Transverse colon (tissue), 4 donors: ENCODE results near the gene IKZF1. TPM values are rescaled to one million over a fixed set of nuclear protein-coding genes. Genes with fewer than 3 reads are reported as not detected.
A peak's percentile ranks its signal among the peaks of the same experiment; 100 is the strongest.

Source experiments
- DNase-seq: peaks from one replicate; pipeline ENCODE4 v3.0.0-alpha.2; 2019
- H3K27ac ChIP-seq, 4 donors: fragments of 200-600 bp; sonication (generic); 2 replicates each; pipeline ENCODE4 v1.5.1; 2016 to 2018; ENCODE audit warnings: inconsistent platforms in 4 of 4
- H3K27me3 ChIP-seq: fragments of 200-600 bp; sonication (generic); 2 replicates; pipeline ENCODE4 v1.5.1; 2017; ENCODE audit warnings: inconsistent platforms
- H3K36me3 ChIP-seq, 4 donors: fragments of 200-600 bp; sonication (generic); 2 replicates each; pipeline ENCODE4 v1.5.1; 2017 to 2019; ENCODE audit warnings: inconsistent platforms in 4 of 4
- H3K4me1 ChIP-seq, 4 donors: fragments of 200-600 bp; sonication (generic); 2 replicates each; pipeline ENCODE4 v1.5.1; 2017 to 2020; ENCODE audit warnings: inconsistent platforms in 4 of 4
- H3K4me3 ChIP-seq, 4 donors: fragments of 200-600 bp; sonication (generic); 1 replicate in 1 of 4; 2 replicates in 3 of 4; pipeline versions ENCODE4 v1.5.1 to v1.6.1; 2017 to 2019; ENCODE audit warnings: inconsistent platforms in 4 of 4
- H3K9me3 ChIP-seq, 2 donors: fragments of 200-600 bp; sonication (generic); 2 replicates each; pipeline ENCODE4 v1.5.1; 2017 to 2019; ENCODE audit warnings: inconsistent platforms in 2 of 2
- CTCF ChIP-seq, 5 experiments: fragments of 200-600 bp in 3 of 5; fragments of 450-650 bp in 2 of 5; sonication (generic) in 3 of 5; IDR thresholded peaks; 1 replicate in 2 of 5; 2 replicates in 3 of 5; pipeline ENCODE4 v1.5.1; 2016 to 2017; ENCODE audit warnings: antibody characterized with exemption in 5 of 5, inconsistent platforms in 3 of 5, mild to moderate bottlenecking in 2 of 5, moderate library complexity in 1 of 5
- EP300 ChIP-seq: sonication (generic); formaldehyde crosslinking; IDR thresholded peaks from one replicate; pipeline ENCODE4 v1.6.1; 2017; ENCODE audit warnings: antibody characterized with exemption, low read depth
- POLR2A ChIP-seq: fragments of 450-650 bp; IDR thresholded peaks from one replicate; pipeline ENCODE4 v1.6.1; 2016; ENCODE audit warnings: antibody characterized with exemption, mild to moderate bottlenecking, moderate library complexity
- POLR2AphosphoS5 ChIP-seq, 3 donors: sonication (generic); formaldehyde crosslinking; IDR thresholded peaks; one replicate each; pipeline ENCODE4 v1.6.1; 2016; ENCODE audit warnings: antibody characterized with exemption in 3 of 3
- WGBS, 2 donors: methylation state at CpG; one replicate each; pipeline ENCODE4 v1.1.5; 2018; ENCODE audit warnings: low coverage in 1 of 2; 5-methylcytosine and 5-hydroxymethylcytosine counted together
- in situ Hi-C, 4 donors: fragments of 200-750 bp; cut with MboI; loops; one replicate each; pipeline versions ENCODE4 v1.15.0 to v1.15.1; 2017; ENCODE audit warnings: low sequenced_read_pairs in 3 of 4, low pct_ligation_motif_present in 1 of 4, low pct_unique_long_range_greater_than_20kb in 1 of 4
- intact Hi-C: fragments of 100-400 bp; cut with DNase I; formaldehyde crosslinking; loops from one replicate; pipeline ENCODE4 v1.15.1; 2023; ENCODE audit warnings: low total_unique reads
- total RNA-seq, 4 donors: library from RNA; depleted of rRNA; stranded (reverse); fragments of >200 nt; gene quantifications; one replicate each; pipeline ENCODE4 v1.1.0, GENCODE V29; 2016

The IKZF1 gene
- total RNA-seq, 4 donors from 2014 or later = 9.2 to 116 (median 29.1) TPM

- H3K4me3 ChIP-seq = no peak overlapping the region
- WGBS, 2 donors = 40 to 66% methylated on average over 2 to 4 of the region's 4 CpGs
- no peaks in the 10 kb centered on the region for H3K9me3 ChIP-seq
- H3K27ac ChIP-seq = no peak overlapping the region
- no peaks in the 10 kb centered on the region for H3K27me3 ChIP-seq
- TF ChIP-seq POLR2AphosphoS5 (IDR thresholded peaks at IDR 0.05) = no peak
- no peak for TF ChIP-seq EP300
- no peak for TF ChIP-seq CTCF (IDR thresholded peaks at IDR 0.05)
- TF ChIP-seq POLR2A = no peak
- H3K4me1 ChIP-seq = no peaks in the 10 kb centered on the region
- no peaks in the 10 kb centered on the region for H3K36me3 ChIP-seq
- in situ Hi-C loops = loop anchor here in 3 of 4 donors (10.0 to 25.0 kb wide), 2 partner anchors 201 to 208 kb away; no protein-coding TSS in a partner anchor
- intact Hi-C loops = loop anchor here (10.0 kb wide), 1 partner anchor 318 kb away; the partner anchor contains the start of gene ZPBP
- DNase-seq = no peak
These were observed 108.5 kb downstream of the IKZF1 start for GRCh38 chr7:50412973-50413372.

GRCh38 chr7:50413561-50413960, 109.0 kb downstream of the IKZF1 start:
- intact Hi-C loops (loop anchor here (10.0 kb wide), 1 partner anchor 319 kb away; the partner anchor contains the start of gene ZPBP), in situ Hi-C loops (loop anchor here in 3 of 4 donors (10.0 to 25.0 kb wide), 2 partner anchors 201 to 209 kb away; no protein-coding TSS in a partner anchor)
- H3K4me3 ChIP-seq = no peak overlapping the region
- H3K4me1 ChIP-seq = no peaks in the 10 kb centered on the region
- no peak overlapping the region for H3K27ac ChIP-seq
- no peak for DNase-seq
- TF ChIP-seq EP300 = no peak
- no peak for TF ChIP-seq CTCF (IDR thresholded peaks at IDR 0.05)
- TF ChIP-seq POLR2A = no peak
- TF ChIP-seq POLR2AphosphoS5 (IDR thresholded peaks at IDR 0.05) = no peak
- no peaks in the 10 kb centered on the region for H3K27me3 ChIP-seq
- H3K9me3 ChIP-seq = no peaks in the 10 kb centered on the region
- WGBS, 2 donors = 90% methylated on average over 7 of the region's 7 CpGs; no CpG with 5 or more reads in 1 of the 2 donors
- no peaks in the 10 kb centered on the region for H3K36me3 ChIP-seq

GRCh38 chr7:50415844-50416364, 111.4 kb downstream of the IKZF1 start:
- H3K4me3 ChIP-seq = no peak overlapping the region
- H3K27ac ChIP-seq = no peak overlapping the region
- TF ChIP-seq POLR2A (no peak), EP300 (no peak), CTCF (IDR thresholded peaks at IDR 0.05) (no peak), POLR2AphosphoS5 (IDR thresholded peaks at IDR 0.05) (no peak)
- no peaks in the 10 kb centered on the region for H3K27me3 ChIP-seq
- H3K9me3 ChIP-seq = no peaks in the 10 kb centered on the region
- DNase-seq = no peak
- in situ Hi-C loops = loop anchor here in 3 of 4 donors (10.0 to 25.0 kb wide), 2 partner anchors 204 to 211 kb away; no protein-coding TSS in a partner anchor
- H3K4me1 ChIP-seq = no peaks in the 10 kb centered on the region
- intact Hi-C loops = loop anchor here (10.0 kb wide), 1 partner anchor 321 kb away; the partner anchor contains the start of gene ZPBP
- 60 to 80% methylated on average over 1 to 6 of the region's 6 CpGs for WGBS, 2 donors
- H3K36me3 ChIP-seq = no peaks in the 10 kb centered on the region

GRCh38 chr7:50416527-50417182, 112.1 kb downstream of the IKZF1 start:
- no peaks in the 10 kb centered on the region for H3K27me3 ChIP-seq
- in situ Hi-C loops = loop anchor here in 3 of 4 donors (10.0 to 25.0 kb wide), 2 partner anchors 204 to 212 kb away; no protein-coding TSS in a partner anchor
- no peaks in the 10 kb centered on the region for H3K36me3 ChIP-seq
- no peak for TF ChIP-seq POLR2A
- TF ChIP-seq POLR2AphosphoS5 (IDR thresholded peaks at IDR 0.05) = no peak
- TF ChIP-seq EP300 = no peak
- no peak for TF ChIP-seq CTCF (IDR thresholded peaks at IDR 0.05)
- no peaks in the 10 kb centered on the region for H3K9me3 ChIP-seq
- no peak overlapping the region for H3K4me3 ChIP-seq
- H3K4me1 ChIP-seq = no peaks in the 10 kb centered on the region
- no peak for DNase-seq
- peak overlapping the region in 1 of 4 donors; percentile 12 for H3K27ac ChIP-seq
- intact Hi-C loops = loop anchor here (10.0 kb wide), 1 partner anchor 322 kb away; the partner anchor contains the start of gene ZPBP
- 61 to 72% methylated on average over 4 to 7 of the region's 7 CpGs for WGBS, 2 donors
